Measurements from ENCODE around the gene RASGRF1.

RASGRF1 gene

DNA sequence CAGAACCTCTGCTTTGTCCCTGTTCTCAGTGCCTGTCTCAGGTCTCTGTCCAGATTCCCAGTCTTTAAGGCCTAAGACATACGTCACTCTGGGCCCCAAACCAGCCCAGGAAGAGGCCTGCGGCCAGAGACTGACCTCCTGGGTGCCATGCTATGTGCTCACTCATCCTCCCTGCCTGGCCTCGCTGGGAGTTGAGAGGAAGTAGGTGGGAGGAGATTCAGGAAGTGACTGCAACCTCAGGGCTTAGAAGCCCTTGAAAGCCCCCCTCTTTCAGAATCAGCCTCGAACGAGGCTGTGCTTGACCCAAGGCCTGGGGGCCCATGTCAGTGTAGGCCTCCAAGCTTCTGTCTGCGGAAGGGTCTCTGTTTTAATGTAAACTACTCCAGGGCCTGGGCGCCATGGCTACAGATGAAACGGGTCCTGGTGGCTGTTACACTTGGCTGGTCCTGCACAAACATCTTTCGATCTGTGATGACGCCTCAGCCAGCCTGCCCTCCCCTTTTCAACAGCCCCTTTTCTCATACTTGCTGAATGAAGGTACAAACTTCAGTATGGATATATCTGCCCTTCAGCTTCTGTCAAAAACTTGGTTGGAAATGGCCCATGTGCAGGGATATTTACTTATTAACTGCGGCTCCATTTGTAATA is 11.7 kb downstream of the RASGRF1 start:
- Histone ChIP-seq H3K9me3 (ENCODE audit: control insufficient read depth, insufficient read depth, low read length) (no peaks in the 10 kb centered on the region), H3K9ac (ENCODE audit: low read depth, low read length) (no peak overlapping the region), H3K27me3 (ENCODE audit: control insufficient read depth, insufficient read depth, low read length) (peaks cover 11% of the 10 kb centered on the region), H3K4me3 (ENCODE audit: low read depth, low read length) (no peak overlapping the region), H3K36me3 (ENCODE audit: control insufficient read depth, insufficient read depth, low read length) (no peaks in the 10 kb centered on the region), H3K4me1 (ENCODE audit: control insufficient read depth, insufficient read depth, low read length) (no peaks in the 10 kb centered on the region)

DNA sequence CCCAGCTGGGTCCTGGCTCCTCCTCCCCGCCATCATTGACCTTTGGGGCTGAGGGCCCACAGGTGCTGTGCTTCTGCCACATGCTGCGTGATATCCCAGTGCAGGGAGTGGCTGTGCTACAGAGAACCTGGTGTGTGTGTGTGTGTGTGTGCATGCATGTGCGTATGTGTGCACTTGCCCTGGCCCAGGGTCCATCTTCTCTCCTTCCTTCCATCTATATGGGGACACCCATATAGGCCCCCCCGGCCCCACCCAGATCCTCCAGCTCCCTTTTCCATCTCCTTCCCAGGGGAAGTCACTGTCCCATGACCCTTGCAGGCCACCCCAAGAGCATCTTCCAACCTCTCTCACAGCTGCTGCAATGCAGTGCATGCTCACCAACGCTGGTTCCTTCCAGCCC is 12.6 kb downstream of the RASGRF1 start:
- H3K4me1 ChIP-seq (ENCODE audit: control insufficient read depth, insufficient read depth, low read length): no peaks in the 10 kb centered on the region
- H3K27me3 ChIP-seq (ENCODE audit: control insufficient read depth, insufficient read depth, low read length): peaks cover 11% of the 10 kb centered on the region
- H3K36me3 ChIP-seq (ENCODE audit: control insufficient read depth, insufficient read depth, low read length): no peaks in the 10 kb centered on the region
- no peaks in the 10 kb centered on the region for H3K9me3 ChIP-seq (ENCODE audit: control insufficient read depth, insufficient read depth, low read length)
- no peak overlapping the region for H3K4me3 ChIP-seq (ENCODE audit: low read depth, low read length)
- H3K9ac ChIP-seq (ENCODE audit: low read depth, low read length): no peak overlapping the region

DNA sequence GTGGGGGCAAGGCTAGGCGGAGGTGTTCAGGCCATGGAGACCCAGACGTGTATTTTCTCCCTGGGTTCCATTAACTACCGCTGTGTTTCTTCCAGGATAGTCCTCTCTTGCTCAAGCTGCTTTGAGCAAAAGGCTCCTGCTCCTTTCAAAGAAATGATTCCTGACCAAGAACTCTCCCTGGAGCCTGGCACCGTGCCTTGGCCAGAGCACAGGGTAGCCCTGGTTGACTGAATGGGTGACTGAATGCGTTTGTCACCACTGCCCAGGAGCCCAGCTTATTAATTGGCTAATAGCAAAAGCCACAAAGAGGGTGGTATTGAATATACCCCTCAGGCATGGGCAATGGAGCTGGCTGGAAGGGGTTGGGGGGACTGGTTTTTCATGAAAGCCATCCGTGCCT is 13.9 kb downstream of the RASGRF1 start:
- H3K9me3 ChIP-seq (ENCODE audit: control insufficient read depth, insufficient read depth, low read length): no peaks in the 10 kb centered on the region

DNA sequence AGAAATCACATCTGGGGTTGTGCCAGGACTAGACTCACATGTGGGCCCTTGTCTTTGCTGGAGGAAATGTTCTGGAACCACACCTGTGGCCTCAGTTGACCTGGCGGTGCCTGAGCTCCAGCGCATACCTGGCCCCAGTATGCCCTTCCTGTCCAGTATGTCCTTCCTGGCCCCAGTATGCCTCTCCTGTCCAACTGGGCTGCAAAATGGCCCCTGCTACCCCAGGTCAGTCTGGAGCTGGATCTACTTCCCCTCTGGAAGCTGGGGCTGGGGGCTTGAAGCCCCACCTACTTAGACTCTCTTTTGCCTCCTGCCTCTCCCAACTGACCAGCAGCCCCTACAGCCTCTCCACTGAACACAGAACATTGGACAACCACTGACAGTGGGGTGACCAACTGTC is 15.3 kb downstream of the RASGRF1 start:
- Histone ChIP-seq H3K9ac (ENCODE audit: low read depth, low read length) (no peak overlapping the region), H3K27me3 (ENCODE audit: control insufficient read depth, insufficient read depth, low read length) (peaks cover 2% of the 10 kb centered on the region), H3K4me3 (ENCODE audit: low read depth, low read length) (no peak overlapping the region), H3K9me3 (ENCODE audit: control insufficient read depth, insufficient read depth, low read length) (no peaks in the 10 kb centered on the region), H3K4me1 (ENCODE audit: control insufficient read depth, insufficient read depth, low read length) (no peaks in the 10 kb centered on the region), H3K36me3 (ENCODE audit: control insufficient read depth, insufficient read depth, low read length) (no peaks in the 10 kb centered on the region)

More for the DNA sequence above, 13.9 kb downstream of the RASGRF1 start:
- no peak overlapping the region for H3K4me3 ChIP-seq (ENCODE audit: low read depth, low read length)
- H3K27me3 ChIP-seq (ENCODE audit: control insufficient read depth, insufficient read depth, low read length): peaks cover 2% of the 10 kb centered on the region
- no peaks in the 10 kb centered on the region for H3K4me1 ChIP-seq (ENCODE audit: control insufficient read depth, insufficient read depth, low read length)
- H3K9ac ChIP-seq (ENCODE audit: low read depth, low read length): no peak overlapping the region
- no peaks in the 10 kb centered on the region for H3K36me3 ChIP-seq (ENCODE audit: control insufficient read depth, insufficient read depth, low read length)

DNA sequence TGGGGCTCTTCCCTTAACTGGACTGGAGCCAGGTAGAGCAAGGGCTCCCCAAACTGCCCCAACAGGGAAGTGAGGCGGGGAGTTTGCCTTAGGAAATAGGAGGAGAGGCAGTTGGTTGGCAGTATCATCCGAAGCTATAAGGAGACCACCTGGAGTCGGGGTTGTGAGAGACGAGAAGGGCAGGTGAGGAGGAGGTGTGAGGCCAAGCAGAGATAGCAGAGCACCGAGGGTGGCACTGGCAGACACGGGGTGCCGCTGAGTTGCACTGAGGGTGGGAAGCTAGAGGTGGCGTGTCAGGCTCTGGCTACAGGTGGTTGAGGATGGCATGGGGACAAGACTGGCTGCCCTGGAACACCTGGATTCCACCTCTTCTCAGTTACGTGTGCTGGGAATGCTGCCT is 17.2 kb downstream of the RASGRF1 start:
- Histone ChIP-seq H3K9ac (ENCODE audit: low read depth, low read length) (no peak overlapping the region), H3K27me3 (ENCODE audit: control insufficient read depth, insufficient read depth, low read length) (peaks cover 2% of the 10 kb centered on the region), H3K4me3 (ENCODE audit: low read depth, low read length) (no peak overlapping the region), H3K9me3 (ENCODE audit: control insufficient read depth, insufficient read depth, low read length) (no peaks in the 10 kb centered on the region), H3K4me1 (ENCODE audit: control insufficient read depth, insufficient read depth, low read length) (no peaks in the 10 kb centered on the region), H3K36me3 (ENCODE audit: control insufficient read depth, insufficient read depth, low read length) (no peaks in the 10 kb centered on the region)

DNA sequence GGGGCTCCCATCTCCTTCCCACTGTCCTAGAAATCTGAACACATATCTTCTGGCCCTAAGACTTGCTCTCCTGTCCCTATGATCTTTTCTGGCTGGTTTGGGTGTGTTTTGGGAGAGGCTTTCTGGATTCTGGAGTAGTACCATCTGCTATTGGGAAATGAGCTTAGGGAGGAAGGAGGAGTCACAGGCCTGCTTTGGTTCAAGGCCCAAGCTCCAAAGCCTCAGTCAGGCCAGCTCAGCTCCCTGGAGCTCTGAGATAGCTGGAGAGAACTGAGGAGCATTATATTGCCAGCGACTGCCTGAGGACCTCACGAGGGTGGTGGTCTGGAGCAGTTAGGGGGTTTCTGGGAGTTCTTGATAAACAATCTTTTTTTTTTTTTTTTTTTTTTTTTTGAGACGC is 18.7 kb downstream of the RASGRF1 start:
- no peaks in the 10 kb centered on the region for H3K4me1 ChIP-seq (ENCODE audit: control insufficient read depth, insufficient read depth, low read length)
- H3K36me3 ChIP-seq (ENCODE audit: control insufficient read depth, insufficient read depth, low read length): no peaks in the 10 kb centered on the region
- no peak overlapping the region for H3K4me3 ChIP-seq (ENCODE audit: low read depth, low read length)
- peaks cover 6% of the 10 kb centered on the region for H3K27me3 ChIP-seq (ENCODE audit: control insufficient read depth, insufficient read depth, low read length)
- no peaks in the 10 kb centered on the region for H3K9me3 ChIP-seq (ENCODE audit: control insufficient read depth, insufficient read depth, low read length)
- H3K9ac ChIP-seq (ENCODE audit: low read depth, low read length): no peak overlapping the region

DNA sequence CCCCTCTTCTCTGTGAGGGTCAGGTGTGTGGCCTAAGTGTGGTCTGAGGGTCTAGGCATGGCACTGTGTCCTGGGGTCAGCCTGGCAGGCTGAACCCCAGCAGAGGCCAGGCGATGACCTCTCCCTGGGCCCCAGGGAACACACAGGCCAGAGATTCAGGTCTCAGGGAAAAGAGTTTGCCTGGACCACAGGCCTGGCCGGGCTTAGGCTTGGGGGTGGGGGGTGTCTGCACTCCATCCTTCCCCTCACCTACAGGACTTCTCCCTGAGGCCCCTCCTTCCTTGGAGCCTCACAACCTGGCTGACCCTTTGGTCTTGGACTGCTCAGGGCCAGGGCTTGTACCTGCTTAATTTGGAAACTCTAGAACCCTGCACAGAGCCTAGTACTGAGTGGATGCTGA is 21.8 kb downstream of the RASGRF1 start:
- H3K9me3 ChIP-seq (ENCODE audit: control insufficient read depth, insufficient read depth, low read length): no peaks in the 10 kb centered on the region
- H3K4me3 ChIP-seq (ENCODE audit: low read depth, low read length): no peak overlapping the region
- H3K4me1 ChIP-seq (ENCODE audit: control insufficient read depth, insufficient read depth, low read length): no peaks in the 10 kb centered on the region
- no peaks in the 10 kb centered on the region for H3K36me3 ChIP-seq (ENCODE audit: control insufficient read depth, insufficient read depth, low read length)
- peaks cover 8% of the 10 kb centered on the region for H3K27me3 ChIP-seq (ENCODE audit: control insufficient read depth, insufficient read depth, low read length)
- H3K9ac ChIP-seq (ENCODE audit: low read depth, low read length): no peak overlapping the region

DNA sequence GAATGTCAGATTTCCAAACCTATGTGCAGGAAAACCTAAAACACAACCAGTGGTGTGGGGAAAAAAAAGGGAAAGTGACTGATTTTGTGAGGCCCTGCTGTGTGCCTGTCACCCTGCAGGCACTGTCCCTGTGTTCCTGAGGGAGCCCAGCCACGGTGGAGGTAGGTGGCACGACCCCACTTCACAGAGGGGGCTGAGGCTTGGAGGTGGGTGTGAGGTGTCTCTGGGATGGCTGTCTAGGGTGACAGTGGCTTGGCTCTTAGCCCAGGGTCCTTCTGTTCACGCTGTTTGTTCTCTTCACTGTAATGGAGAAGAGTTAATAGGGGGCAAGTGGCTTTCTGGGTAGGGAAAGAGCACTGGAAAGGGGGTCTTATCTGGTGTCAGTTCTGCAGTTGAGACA is 22.6 kb downstream of the RASGRF1 start:
- no peak overlapping the region for H3K4me3 ChIP-seq (ENCODE audit: low read depth, low read length)
- no peaks in the 10 kb centered on the region for H3K4me1 ChIP-seq (ENCODE audit: control insufficient read depth, insufficient read depth, low read length)
- H3K9ac ChIP-seq (ENCODE audit: low read depth, low read length): no peak overlapping the region
- no peaks in the 10 kb centered on the region for H3K9me3 ChIP-seq (ENCODE audit: control insufficient read depth, insufficient read depth, low read length)
- H3K27me3 ChIP-seq (ENCODE audit: control insufficient read depth, insufficient read depth, low read length): peaks cover 11% of the 10 kb centered on the region
- H3K36me3 ChIP-seq (ENCODE audit: control insufficient read depth, insufficient read depth, low read length): no peaks in the 10 kb centered on the region

DNA sequence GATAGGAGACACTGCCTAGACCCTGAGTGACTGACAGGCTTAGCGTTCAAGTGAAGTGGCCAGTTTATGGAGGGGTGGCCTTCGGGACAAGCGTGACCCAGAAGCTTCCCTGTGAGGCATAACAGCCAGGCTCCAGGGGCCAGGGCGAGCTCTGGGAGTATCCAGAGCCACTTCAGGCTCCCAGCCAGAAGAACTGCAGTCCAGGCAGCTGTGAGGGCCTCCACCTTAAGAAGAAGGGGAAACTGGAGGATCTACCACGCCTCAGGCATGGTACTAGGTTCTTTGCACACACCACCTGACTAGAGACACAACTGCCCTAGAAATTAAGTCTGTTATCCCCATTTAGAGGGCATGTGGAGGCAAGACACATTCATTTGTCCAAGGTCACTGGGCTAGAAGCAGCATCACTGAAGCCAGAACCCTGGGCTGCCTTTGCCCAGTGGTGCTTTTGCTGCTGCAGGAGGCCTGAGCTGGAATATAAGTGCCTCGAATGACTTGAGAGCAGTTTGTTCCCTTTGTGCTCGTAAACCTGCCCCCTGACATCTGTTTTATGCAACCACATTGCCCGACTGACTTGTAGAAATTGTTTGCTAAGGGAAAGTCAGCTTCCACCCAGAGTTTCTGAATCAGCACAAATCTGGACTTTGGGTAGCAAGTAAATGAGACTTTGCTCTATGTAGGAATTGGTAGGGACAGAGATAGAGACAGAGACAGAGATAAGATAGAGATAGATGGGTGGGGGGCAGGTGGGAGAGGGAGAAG is 23.3 kb downstream of the RASGRF1 start:
- no peaks in the 10 kb centered on the region for H3K36me3 ChIP-seq (ENCODE audit: control insufficient read depth, insufficient read depth, low read length)
- peaks cover 12% of the 10 kb centered on the region for H3K27me3 ChIP-seq (ENCODE audit: control insufficient read depth, insufficient read depth, low read length)
- no peak overlapping the region for H3K9ac ChIP-seq (ENCODE audit: low read depth, low read length)
- H3K4me1 ChIP-seq (ENCODE audit: control insufficient read depth, insufficient read depth, low read length): no peaks in the 10 kb centered on the region
- no peaks in the 10 kb centered on the region for H3K9me3 ChIP-seq (ENCODE audit: control insufficient read depth, insufficient read depth, low read length)
- no peak overlapping the region for H3K4me3 ChIP-seq (ENCODE audit: low read depth, low read length)

DNA sequence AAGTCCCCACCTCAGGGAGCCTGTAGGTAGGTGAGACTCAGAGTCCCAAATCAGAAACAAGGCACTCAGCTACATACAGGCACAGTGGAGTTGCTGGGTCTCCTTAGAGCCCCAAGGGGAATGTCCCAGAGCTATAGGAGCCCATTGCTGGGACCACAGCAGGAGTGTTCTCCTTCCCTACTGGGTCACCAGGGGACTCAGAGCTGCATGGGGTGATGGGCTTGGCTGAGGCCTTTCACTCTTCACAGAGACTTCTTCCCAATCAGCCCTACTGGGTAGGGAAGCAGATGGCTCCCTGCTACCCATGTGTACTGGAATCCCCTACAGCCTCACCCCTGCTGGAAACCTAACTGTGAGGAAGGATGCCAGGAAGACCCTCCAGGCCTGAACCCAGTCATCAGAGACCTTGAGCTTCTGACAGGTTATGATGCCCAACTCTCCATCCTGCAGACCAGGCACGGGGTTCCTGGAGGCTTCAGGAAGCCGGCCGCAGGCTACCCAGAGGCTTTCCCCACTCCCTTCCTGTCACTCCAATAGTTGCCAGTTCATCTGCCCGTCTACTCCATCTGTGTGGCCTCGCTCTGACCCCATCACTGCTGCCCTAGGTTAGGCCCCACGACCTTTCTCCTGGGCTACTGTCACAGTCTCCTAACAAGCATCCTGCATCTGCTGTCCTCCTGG is 24.0 kb downstream of the RASGRF1 start:
- no peaks in the 10 kb centered on the region for H3K9me3 ChIP-seq (ENCODE audit: control insufficient read depth, insufficient read depth, low read length)
- no peak overlapping the region for H3K4me3 ChIP-seq (ENCODE audit: low read depth, low read length)
- H3K36me3 ChIP-seq (ENCODE audit: control insufficient read depth, insufficient read depth, low read length): no peaks in the 10 kb centered on the region
- no peaks in the 10 kb centered on the region for H3K4me1 ChIP-seq (ENCODE audit: control insufficient read depth, insufficient read depth, low read length)
- no peak overlapping the region for H3K9ac ChIP-seq (ENCODE audit: low read depth, low read length)
- H3K27me3 ChIP-seq (ENCODE audit: control insufficient read depth, insufficient read depth, low read length): peaks cover 16% of the 10 kb centered on the region

DNA sequence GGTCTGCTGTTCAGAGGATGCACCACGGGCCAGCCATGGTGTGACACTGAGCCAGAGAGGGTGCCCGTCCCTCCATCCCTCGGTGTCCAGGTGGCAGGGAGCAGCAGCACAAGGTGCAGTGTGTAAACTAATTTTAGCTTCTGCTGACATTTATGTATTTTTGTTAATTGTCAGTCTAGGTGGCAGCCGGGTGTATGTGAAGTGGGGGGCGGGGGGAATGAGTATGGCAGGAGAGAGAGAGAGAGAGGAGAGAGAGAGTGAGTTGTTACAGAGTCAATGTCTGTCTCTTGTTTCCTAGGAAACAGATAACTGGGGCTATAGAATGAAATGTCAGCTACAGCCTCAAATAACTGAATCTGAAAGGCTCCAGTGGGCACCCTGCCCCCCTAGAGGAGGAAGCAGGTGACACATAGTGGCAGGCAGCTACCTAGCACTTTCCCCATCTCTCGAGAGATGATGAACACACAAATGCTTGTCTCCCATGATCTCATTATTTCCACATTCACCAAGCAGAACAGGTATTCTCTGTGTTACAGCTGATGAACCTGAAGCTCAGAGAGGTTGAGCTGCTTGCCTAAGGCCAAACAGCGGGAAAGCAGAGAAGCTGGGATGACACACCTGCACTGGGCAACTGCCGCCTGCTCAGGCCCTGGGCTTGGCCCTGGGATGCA is 24.7 kb downstream of the RASGRF1 start:
- Histone ChIP-seq H3K36me3 (ENCODE audit: control insufficient read depth, insufficient read depth, low read length) (no peaks in the 10 kb centered on the region), H3K4me1 (ENCODE audit: control insufficient read depth, insufficient read depth, low read length) (peaks cover 3% of the 10 kb centered on the region), H3K9ac (ENCODE audit: low read depth, low read length) (no peak overlapping the region), H3K9me3 (ENCODE audit: control insufficient read depth, insufficient read depth, low read length) (no peaks in the 10 kb centered on the region), H3K4me3 (ENCODE audit: low read depth, low read length) (no peak overlapping the region), H3K27me3 (ENCODE audit: control insufficient read depth, insufficient read depth, low read length) (peaks cover 21% of the 10 kb centered on the region)
